PFSK-1 (cell line): ENCODE data around the gene SYT13.

Source experiments
- FOXP2 ChIP-seq: optimal IDR thresholded peaks from 2 replicates; pipeline ENCODE3; 2011; ENCODE audit warnings: borderline replicate concordance, control low read depth, inconsistent platforms; ENCODE audit not compliant: insufficient read depth; ENCODE audit errors: extremely low read length, extremely low read depth
- POLR2AphosphoS5 ChIP-seq: IDR thresholded peaks from 2 replicates; pipeline ENCODE4 v1.6.1; 2012; ENCODE audit warnings: low read depth, mild to moderate bottlenecking, control low read depth, low read length, moderate library complexity
- SIN3A ChIP-seq: IDR thresholded peaks from 2 replicates; pipeline ENCODE4 v1.6.1; 2012; ENCODE audit warnings: mild to moderate bottlenecking, low read length, moderate library complexity, borderline replicate concordance; ENCODE audit not compliant: insufficient read depth
- TAF1 ChIP-seq: IDR thresholded peaks from 2 replicates; pipeline ENCODE4 v1.6.1; 2012; ENCODE audit warnings: low read length, control low read depth, borderline replicate concordance; ENCODE audit not compliant: insufficient read depth
- TF ChIP-seq, protein P1 (sequence below), 2 experiments: IDR thresholded peaks; 2 replicates each; pipeline versions ENCODE4 v1.6.1 to v1.8.0; 2011 to 2012; ENCODE audit warnings: low read depth in 2 of 2, low read length in 2 of 2, control low read depth in 1 of 2, inconsistent platforms in 1 of 2, mild to moderate bottlenecking in 1 of 2, moderate library complexity in 1 of 2; ENCODE audit not compliant: insufficient read depth in 1 of 2

DNA sequence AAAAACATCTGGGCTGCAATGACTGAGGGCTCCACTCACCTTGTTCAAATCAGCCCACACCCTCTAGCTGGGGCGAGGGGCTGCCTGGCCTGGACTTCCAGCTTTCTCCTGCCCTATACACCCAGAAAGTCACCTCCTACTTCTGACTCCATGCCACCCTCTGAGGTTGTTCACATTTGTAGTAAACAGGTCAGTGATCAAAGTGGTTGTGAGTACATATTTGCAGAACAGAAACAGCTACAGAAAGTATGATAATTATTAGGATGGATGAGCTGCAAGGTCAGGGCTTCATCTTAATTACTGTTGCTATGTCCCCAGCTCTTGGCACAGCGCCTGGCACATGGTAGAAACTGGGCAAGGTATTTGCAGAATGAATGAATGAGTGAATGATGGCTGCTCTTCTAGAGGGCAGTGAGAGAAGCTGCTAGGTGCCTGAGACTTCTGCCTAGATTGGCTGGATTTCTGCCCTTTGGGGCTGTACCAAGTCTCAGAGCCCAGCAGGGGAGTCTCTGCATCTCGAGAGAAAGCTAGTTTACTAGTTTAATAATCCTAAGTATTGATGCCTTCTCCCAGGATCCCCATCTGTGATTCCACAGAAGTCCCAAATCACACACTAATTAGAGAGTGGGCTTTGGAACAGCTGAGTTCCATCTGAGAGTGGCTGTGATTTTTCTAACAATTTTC, 36.0 kb downstream of the SYT13 start:
- TF ChIP-seq TAF1: no peak
- TF ChIP-seq SIN3A: no peak
- TF ChIP-seq, protein P1, sequence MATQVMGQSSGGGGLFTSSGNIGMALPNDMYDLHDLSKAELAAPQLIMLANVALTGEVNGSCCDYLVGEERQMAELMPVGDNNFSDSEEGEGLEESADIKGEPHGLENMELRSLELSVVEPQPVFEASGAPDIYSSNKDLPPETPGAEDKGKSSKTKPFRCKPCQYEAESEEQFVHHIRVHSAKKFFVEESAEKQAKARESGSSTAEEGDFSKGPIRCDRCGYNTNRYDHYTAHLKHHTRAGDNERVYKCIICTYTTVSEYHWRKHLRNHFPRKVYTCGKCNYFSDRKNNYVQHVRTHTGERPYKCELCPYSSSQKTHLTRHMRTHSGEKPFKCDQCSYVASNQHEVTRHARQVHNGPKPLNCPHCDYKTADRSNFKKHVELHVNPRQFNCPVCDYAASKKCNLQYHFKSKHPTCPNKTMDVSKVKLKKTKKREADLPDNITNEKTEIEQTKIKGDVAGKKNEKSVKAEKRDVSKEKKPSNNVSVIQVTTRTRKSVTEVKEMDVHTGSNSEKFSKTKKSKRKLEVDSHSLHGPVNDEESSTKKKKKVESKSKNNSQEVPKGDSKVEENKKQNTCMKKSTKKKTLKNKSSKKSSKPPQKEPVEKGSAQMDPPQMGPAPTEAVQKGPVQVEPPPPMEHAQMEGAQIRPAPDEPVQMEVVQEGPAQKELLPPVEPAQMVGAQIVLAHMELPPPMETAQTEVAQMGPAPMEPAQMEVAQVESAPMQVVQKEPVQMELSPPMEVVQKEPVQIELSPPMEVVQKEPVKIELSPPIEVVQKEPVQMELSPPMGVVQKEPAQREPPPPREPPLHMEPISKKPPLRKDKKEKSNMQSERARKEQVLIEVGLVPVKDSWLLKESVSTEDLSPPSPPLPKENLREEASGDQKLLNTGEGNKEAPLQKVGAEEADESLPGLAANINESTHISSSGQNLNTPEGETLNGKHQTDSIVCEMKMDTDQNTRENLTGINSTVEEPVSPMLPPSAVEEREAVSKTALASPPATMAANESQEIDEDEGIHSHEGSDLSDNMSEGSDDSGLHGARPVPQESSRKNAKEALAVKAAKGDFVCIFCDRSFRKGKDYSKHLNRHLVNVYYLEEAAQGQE (IDR thresholded peaks at IDR 0.05; ENCODE audit: insufficient read depth in 1 of 2, low read depth in 2 of 2, low read length in 2 of 2): no peak
- no peak for TF ChIP-seq POLR2AphosphoS5
- no peak for TF ChIP-seq FOXP2
